Stimulated activated CD8-positive, alpha-beta memory T cell treated with anti-CD3 and anti-CD28 coated beads, Interleukin-12 subunit alpha, Interleukin-12 subunit beta, amount 100 ng/mL, for 1 hour (primary cell): ENCODE measurements around the gene TSPO2.

Experiments
- DNase-seq: peaks from one replicate; pipeline ENCODE4 v3.0.0-alpha.2; 2020; ENCODE audit warnings: low read depth

The TSPO2 gene

DNA sequence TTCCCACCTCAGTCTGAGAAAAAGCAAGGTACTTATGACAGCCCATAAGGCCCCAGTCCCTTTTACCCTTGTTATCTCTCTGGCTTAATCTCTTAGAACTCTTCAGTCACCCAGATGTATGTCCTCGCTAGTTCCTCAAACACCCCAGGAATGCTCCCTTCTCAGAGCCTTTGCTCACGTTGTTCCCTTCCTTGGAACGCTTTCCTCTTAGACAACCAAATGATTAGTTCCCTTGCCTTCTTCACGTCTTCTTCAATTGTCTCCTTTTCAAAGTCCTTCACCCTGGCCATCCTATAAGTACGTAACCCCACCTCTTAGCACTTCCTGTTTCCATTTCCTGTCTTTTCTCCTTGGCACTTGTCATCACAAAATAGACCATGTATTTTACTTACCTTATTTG lies 9.6 kb downstream of the TSPO2 start:
- no peak for DNase-seq

DNA sequence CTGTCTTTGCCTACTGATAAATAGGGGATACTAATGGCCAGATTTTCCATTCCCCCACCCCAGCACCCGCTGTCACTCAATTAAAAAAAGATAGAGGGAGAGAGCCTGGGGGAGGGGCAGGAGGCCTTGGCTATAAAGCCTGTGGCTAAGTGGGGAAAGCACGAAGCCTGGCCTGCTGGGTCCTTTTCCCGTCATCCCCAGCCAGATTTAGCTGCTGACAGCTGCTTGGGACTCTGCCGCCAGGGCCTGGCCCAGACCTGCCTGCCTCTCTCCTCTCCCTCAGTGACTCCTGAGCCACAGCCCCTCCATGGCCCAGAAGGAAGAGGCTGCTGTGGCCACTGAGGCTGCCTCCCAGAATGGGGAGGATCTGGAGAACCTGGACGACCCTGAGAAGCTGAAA lies 10.8 kb downstream of the TSPO2 start, which contains the start of gene APOBEC2:
TSS of gene APOBEC2 (plus strand) at position 162 of the 400 bp plus-strand sequence. CDS start at position 308, 146 bp downstream.
- DNase-seq, result no peak

DNA sequence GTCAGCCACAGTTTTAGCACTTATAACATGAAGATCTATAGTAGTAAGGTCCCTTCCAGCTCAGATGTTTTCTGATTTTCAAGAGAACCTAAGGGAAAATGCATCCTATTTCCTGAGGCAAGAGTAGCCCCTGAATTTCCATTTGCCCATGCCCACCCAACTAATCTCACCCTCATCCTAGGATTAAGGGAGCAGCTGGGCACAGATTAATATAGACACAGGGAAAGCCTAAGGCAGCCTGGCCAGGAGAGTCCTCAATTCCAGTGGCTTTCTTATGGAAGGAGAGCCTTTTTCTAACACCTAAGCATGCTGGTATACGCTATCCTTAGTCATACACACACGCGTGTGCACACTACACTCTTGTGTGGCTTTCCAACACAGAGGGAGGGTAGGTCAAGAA lies 12.2 kb downstream of the TSPO2 start:
- DNase-seq, result no peak

DNA sequence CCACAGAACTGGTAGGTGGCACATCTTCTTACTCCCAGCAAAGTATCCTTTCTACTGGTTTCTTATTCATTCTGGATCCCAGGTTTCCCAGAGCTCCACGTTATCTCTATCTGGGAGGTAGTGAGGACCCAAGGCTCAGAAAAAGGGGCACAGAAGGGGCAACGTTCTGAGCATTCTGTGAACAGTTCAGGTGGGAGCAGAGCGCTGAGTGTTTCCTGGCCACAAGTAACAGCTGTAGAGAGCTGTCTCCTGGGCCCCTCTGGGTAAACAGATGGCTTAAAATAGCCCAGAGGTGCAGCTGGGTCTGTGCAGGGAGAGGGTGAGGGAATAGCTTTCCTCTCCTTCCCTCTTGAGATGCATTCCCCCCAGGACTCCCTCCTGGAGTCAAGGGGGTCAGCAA lies 12.9 kb downstream of the TSPO2 start:
- no peak for DNase-seq

DNA sequence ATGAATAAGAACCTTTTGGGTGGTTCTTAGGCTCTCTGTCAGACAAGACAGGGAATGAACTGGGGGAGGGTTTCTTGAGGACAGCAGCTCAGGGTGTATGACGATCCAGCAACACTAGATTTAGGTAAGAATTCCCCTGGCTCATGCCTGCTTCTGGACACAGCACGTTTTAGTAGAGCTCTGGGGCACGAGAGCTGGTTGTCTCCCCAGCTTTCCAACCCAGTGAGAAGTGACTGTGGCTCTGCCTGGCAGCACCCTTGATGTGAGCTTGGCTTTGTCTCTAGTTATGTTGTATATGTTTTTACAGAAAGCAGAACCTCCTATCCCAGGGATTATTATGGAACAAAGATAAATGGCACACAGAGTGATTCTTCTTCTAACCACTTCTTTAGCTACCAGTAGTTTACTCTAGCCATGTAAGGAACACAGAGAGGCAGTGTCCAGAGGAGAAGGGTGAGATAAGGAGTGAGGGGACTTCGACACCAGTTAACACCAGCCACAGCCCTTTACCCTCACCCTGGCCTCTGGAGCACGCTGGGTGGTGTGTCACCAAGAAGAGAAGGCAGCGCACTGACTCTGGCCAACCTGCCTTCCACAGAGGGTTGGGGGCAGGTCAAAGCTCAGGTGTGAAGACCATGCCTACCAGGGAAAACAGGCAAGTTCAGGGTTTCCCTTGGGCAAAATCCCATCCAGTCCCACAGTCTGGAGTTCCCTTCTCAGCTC lies 14.7 kb downstream of the TSPO2 start:
- DNase-seq, result no peak

DNA sequence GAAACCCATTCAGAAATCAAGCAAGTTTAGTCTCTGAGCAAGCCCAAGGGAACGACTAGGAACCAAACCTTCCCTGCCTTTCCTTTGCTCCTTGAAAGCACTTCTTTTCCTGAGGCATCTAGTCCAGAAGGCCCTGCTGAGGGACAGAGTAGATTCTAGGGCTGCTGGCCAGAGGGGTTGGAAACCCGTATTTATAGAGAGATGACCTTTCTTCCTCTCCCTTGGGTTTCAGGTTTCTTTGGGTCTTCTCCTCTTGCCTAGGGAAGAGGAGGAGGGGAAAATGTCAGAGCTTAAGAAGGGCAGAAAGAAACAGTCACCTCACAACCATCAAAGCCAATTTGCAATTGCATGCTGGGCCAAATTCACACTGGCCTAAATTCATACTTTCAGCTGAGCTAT lies 16.5 kb downstream of the TSPO2 start:
- DNase-seq, result no peak

DNA sequence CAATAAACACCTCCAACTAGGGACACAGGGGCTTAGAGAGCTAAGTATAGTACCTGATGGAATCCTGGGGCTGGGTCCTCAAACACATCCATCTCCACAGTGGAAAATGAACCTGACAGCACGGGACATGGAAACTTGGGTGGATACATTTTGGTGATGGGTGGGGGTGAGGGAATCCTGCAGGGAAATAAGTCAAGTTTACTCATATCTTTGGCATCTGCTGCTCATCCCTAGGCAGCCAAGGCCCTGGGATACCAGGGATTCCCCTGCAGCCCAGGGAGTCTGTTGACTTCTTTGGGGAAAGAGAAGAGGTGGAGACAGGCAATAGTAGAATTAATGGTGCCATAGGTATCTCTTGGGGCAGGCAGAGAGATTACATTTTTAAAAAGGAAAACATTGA lies 17.3 kb downstream of the TSPO2 start:
- no peak for DNase-seq

GRCh38 chr6:41061196-41061726 lies 19.0 kb downstream of the TSPO2 start:
- no peak for DNase-seq

- DNase-seq, result no peak
Measured at GRCh38 chr6:41062056-41062455, 19.8 kb downstream of the TSPO2 start.

GRCh38 chr6:41063884-41064285 lies 21.6 kb downstream of the TSPO2 start:
- no peak for DNase-seq

- DNase-seq, result no peak
Measured at GRCh38 chr6:41064841-41065240, 22.6 kb downstream of the TSPO2 start.

DNA sequence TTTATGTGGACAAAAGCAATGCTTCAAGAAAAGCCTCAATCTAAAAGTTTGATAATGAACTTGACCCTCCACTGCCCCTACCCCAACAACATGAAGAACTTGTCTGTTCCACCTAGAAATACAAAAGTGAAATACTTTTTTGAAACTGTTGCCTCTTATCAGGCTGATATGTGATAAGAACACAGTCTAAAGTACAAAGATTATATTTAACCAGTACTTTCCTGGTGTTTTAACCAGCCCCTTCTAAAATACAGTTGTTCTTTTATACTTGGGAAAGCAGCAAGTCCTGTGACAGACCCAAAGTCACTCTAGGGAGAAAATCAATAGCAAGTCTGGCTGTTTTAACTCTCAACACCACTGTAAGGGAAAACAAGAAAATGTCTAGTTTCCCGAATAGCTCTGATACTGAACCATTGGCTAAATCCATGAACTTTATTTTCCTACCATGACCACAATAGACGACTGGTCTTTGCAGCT lies 23.3 kb downstream of the TSPO2 start:
- DNase-seq, result no peak

DNA sequence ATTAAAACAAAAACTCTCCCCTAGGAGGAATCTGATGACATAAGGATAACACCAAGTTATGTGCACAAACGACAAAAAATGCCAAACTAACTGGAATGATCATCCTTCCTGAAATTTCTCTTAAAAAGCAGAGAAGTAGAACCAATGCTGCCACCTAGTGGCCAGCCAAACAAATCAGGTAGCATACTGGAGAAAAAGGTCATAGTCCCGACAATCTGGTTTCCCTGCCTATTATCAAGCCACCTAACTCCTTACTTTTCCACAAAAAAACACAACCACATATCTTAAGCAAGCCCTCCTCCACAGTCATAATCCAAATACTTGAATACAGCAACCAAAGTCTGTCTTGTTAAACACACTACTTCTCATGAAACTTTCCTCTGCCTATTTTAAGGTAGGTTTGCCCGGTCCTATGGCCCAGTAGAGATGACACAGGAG lies 24.6 kb downstream of the TSPO2 start:
- DNase-seq, result peak; percentile 52

GRCh38 chr6:41071501-41071922 lies 29.2 kb downstream of the TSPO2 start:
- no peak for DNase-seq

DNA sequence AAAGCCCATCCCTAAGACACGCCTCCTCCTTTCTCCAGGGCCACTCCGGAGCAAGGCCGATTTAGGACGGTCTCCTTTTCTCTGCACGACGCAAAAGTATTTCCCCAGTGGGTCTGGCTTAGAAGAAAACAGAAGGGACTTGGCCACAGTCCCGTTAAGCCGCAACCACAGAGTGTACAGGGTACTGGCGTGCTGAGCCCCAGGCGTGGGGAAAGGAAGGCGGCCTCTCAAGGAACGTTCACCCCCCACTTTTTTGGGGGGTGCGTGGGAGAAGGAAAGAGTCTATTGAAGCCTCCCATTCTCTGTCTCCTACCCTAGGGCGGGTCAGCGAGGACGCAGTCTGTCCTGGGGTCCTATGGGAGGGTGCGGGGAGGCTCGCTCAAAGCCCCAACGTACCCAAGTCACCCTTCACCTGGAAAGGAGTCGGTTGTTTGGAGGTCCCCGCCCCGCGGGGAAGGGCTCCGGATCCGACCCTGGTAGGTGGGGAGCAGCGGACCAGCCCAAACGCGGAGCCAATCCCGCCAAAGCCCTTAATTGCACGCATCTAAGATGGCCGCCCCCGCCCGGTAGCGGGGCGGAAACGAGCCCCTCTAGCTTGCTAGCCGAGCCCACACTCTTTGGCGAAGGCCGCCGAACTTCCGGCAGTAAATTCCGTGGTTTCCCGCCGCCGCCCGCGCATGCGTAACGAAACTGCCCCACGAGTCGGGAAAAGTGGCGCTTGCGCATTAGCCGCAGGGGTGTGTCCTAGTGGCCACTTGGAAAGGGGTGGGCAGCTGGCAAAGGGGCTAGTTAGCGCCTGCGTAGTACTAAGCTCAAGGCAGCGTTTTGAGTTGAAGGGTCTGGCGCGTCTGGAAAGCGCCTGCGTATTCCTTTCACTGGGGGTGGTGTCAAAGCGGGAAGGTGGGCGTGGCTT lies 29.9 kb downstream of the TSPO2 start, which contains the start of gene OARD1:
TSS of gene OARD1 (minus strand) at position 434 of the 913 bp plus-strand sequence. CDS start 722 bp downstream, outside the sequence.
- peak; percentile 100 for DNase-seq

DNA sequence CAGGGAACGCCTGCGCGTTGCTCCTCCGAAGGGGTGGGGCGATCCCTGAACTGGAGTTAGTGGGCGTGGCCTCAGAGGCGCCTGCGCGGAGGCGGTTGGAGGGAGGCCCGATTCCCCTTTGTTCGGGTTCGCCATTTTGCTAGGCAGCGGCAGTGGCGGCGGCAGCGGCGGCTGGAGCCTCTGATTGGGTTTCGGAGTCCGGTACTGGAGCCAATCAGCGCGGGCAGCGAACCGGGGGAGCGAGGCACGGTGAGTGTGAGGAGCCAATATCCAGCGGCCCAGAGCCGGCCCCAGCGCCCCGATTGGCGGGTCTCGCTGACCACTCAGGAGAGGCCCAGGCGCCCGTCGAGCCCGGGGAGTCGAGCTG lies 30.6 kb downstream of the TSPO2 start, which contains the start of gene NFYA:
TSS of gene NFYA (plus strand) at position 139 of the 367 bp plus-strand sequence. CDS start 6,116 bp downstream, outside the sequence.
- no peak for DNase-seq

- DNase-seq, result peak; percentile 65
Measured at GRCh38 chr6:41073203-41073967, 31.1 kb downstream of the TSPO2 start.

DNA sequence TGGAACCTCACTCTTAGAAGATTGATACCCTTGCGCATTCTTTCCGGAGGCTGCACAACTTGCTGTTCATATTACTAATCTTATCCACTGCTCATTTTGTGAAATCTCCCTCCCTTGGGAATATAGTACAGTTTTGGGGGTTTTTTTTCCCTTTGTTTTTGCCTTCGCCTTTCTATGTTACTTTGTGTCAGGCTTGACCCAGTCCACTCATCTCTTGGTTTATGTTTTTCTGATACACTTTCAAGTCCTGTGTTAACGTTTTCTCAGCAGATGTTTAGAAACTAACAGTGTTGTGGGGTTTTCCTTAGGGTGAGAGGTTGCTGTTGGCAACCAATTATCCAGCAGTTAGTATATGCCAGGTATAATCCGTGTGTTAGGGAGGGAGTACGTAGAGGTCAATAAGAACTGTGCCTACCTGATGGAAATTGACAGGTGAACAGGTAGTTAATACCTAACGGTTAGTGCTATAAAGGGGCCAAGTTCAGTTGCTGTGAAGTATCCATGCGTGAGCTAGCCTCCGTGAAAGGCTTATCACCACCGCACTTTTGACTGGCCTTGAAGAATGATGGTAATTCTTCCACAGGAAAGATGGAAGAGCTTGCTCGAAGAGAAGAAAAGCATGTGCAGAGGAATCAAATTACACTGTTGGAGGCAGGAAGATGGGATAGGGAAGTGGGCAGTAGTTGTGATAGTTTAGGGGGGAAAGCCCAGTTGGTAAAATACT lies 31.9 kb downstream of the TSPO2 start:
- no peak for DNase-seq

DNA sequence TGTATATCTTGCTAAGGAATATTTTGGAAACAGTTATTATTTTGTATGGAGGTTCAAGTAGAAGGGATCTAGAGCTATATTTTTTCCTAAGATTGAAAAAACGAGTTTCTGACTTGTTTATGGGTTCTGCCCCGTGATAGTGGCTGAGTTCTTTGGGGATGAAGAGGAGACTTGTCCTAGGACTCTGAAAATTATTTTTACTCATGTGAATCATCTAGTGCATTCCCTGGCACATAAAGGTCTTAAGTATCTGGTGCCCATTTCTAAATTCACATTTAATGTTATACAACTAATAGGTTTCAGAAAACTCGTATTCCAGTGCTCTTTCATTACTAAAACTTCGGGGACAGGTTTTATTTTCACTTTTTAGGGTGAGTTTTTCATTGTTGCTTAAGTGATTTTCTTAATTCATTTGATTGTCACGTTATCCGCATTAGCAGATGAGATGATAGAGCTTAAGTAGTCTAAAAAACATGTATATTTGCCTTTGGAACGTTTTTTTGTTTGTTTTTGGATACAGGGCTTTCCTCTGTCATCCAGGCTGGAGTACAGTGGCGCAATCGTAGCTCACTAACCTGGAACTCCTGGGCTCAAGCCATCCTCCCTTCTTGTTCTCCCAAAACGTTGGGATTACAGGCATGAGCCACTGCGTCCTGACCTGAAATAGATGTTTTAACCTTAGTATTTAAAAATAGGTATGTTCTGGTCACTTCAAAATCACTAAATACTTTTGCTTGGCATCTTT lies 32.6 kb downstream of the TSPO2 start:
- no peak for DNase-seq
